VCaP (cell line): ENCODE measurements around the gene PAXX.

Source experiments
- H3K27ac ChIP-seq: fragments of 450-650 bp; 2 replicates; pipeline ENCODE4 v1.5.1; 2017
- TF ChIP-seq, protein P1 (sequence below): fragments of 450-650 bp; conservative IDR thresholded peaks from 2 replicates; pipeline ENCODE4 v1.5.1; 2017; ENCODE audit warnings: mild to moderate bottlenecking, moderate library complexity

PAXX gene

DNA sequence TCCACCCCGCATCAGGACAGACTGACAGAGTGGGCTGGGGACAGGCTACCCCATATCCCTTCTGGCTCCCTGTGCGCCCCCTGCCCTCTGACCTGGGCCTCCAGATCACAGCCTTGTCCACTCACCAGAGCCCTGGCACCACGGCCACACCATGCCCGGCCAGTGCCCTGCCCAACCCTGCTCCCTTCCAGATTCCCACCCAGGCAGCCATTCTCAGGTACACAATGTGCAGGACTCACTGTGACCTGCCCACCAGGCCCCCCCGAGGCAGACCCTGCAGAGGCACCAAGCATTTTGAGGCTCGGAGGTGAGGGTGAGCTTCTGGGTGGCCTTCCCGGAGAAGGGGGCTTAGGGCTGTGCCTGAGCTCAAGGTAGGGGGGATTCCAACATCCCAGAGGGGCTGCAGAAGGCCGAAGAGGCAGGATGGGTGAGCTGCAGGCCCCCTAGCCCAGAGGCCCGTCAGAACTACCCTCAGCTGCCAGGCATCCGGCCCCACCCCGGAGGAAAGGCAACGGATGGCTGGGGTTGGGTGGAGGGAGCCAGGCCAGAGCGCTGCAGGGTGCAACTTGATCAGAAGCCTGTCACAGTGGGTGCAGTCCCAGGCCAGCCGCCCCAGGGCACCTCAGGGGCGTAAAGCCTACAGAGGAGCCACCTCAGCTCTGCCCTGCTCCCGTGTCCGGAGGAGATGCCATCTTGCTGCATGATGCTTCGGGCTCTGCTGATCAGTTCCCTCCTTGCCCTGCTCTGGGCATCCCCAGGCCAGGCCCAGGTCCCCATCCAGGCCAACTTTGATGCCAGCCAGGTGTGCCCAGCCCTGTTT is 9.8 kb upstream of the PAXX start, which contains the start of gene LCNL1:
Gene LCNL1 (plus strand): TSS at position 762 of the 820 bp plus-strand sequence. CDS start 594 bp downstream, outside the sequence.
- no peak within 1 kb of the TSS for H3K27ac ChIP-seq
- TF ChIP-seq, protein P1, sequence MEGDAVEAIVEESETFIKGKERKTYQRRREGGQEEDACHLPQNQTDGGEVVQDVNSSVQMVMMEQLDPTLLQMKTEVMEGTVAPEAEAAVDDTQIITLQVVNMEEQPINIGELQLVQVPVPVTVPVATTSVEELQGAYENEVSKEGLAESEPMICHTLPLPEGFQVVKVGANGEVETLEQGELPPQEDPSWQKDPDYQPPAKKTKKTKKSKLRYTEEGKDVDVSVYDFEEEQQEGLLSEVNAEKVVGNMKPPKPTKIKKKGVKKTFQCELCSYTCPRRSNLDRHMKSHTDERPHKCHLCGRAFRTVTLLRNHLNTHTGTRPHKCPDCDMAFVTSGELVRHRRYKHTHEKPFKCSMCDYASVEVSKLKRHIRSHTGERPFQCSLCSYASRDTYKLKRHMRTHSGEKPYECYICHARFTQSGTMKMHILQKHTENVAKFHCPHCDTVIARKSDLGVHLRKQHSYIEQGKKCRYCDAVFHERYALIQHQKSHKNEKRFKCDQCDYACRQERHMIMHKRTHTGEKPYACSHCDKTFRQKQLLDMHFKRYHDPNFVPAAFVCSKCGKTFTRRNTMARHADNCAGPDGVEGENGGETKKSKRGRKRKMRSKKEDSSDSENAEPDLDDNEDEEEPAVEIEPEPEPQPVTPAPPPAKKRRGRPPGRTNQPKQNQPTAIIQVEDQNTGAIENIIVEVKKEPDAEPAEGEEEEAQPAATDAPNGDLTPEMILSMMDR, result no peak

DNA sequence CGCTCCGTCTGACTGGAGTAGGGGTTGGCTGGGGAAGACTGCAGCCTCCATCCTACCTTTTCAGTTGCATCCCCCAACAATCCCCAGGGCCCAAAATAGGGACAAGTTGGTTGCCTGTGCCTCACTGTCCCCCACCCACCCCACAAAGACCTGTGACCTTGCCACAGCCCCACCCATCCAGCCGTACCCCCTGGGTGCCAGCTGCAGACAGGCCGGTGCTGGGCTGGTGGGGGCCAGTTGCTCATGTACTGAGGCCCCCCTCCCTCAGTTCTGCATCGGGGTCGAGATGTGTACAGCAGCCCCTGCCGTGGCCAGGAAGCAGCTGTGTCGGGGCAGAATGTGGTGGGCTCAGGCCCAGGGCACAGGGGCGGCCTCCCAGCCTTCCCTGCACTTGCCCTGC is 9.1 kb upstream of the PAXX start:
- no peak overlapping the region for H3K27ac ChIP-seq
- TF ChIP-seq, protein P1, result no peak

DNA sequence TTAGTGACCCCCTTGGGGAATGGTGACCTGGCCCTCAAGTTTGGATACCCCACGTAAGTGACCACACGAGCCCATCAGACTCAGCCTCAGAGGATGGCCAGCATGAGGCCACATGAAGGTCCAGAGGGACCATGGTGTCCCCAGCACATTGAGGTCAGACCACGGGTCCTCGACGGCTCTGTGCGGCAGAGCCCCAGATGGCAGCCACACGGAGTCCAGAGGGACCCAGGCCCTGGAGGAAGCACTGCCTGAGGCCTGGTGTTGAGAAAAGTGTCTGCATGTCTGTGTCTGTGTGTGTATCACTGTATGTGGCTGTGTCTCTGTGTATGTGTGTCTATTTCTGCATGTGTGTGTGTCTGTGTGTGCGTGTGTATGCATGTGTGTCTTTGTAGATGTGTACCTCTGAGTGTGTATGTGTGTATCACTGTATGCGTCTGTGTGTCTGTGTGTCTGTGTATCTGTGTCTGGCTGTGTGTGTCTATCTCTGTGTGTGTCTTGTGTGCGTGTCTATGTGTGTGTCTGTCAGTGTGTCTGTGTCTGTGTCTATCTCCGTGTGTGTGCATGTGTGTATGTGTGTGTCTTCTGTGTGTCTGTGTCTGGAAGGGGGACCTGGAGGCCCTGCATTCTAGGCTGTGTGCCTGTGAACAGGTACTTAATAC is 8.4 kb upstream of the PAXX start:
- TF ChIP-seq, protein P1, result no peak
- no peak overlapping the region for H3K27ac ChIP-seq

DNA sequence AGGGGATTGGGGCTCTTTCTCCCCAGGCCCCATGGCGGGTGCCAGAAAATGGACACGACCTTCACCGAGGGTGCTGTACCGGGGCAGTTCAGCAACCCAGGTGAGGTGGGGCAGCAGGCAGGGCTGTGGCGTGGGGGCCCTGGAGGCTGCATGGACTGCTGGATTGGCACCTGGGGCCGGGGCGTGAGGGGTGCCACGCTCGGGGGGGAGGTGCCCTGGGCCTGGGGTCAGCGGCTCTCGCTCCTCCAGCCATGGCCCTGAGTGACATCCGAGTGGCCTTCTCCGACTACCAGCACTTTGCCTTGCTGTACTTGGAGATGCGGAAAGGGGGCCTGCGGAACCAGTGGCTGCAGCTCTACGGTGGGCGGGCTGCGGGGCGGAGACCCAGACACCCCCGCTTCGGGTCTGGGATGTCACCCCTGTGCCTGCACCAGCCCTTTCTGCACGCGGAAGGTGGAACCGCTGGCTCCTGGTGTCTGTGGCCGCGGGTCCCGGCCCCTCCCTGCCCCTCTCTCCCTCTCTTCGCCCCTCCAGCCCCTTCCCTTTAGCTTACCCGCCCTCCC is 7.7 kb upstream of the PAXX start:
- H3K27ac ChIP-seq, result no peak overlapping the region
- TF ChIP-seq, protein P1, result no peak

DNA sequence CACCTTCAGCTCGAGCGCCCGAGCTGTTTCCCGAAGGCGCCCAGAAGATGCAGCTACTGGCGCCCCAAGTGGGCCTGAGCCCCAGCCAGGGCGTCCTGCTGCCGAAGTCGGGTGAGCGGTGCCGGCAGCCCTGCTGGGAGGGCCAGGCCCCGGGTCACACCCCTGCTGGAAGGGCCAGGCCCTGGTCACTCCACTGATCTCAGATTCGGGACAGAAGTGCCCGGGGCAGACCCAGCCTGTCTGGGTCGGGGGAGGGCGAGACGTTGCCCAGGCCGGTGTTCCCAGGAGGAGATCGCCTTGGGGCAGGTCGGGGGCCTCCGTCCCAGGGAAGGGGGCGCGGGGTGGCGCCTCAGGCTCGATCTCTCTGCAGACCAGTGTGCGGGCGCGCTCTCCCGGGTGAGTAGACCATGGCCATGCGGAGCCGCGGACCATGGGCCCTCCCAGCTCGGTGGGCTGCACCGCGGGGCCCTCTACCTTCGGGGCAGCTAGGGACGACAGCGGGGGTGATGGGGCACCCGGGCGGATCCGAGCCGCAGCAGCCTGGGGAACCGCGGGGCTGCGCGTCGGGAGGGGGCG is 7.1 kb upstream of the PAXX start:
- TF ChIP-seq, protein P1, result no peak

DNA sequence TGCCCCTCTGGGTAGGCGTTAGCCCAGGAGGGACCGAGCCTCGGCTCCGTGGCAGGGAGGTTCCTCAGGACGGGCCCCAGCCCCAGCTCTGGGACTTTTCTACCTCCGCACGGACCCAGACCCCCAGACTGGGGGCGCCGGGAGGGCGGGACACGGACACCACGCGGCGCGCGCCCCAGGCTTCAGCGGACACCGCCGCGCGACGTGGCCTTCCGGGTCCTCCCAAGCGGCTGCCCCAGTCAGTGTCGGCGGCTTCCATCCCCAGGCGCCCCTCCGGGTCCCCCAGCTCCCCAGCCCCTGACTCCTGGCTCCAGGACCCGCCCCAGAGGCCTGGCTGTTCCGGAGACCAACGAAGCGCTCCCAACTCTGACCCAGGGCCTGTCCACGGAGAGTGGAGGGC is 6.4 kb upstream of the PAXX start:
- TF ChIP-seq, protein P1, result no peak
- H3K27ac ChIP-seq, result no peak overlapping the region

More for the DNA sequence above, 7.1 kb upstream of the PAXX start:
- no peak overlapping the region for H3K27ac ChIP-seq

DNA sequence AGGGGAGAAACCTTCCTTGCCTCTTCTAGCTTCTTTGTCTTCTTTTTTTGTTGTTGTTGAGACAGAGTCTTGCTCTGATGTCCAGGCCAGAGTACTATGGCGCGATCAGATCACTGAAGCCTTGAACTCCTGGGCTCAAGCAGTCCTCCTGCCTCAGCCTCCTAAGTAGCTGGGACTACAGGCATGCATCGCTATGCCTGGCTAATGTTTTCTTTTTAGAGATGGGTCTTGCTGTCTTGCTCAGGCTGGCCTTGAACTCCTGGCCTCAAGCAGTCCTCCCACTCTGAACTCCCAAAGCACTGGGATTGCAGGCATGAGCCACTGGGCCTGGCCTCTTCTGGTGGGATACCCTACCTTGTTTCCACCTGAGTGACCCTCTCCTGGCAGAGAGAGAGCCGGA is 3.4 kb upstream of the PAXX start:
- H3K27ac ChIP-seq, result peak overlapping the region; percentile 48
- TF ChIP-seq, protein P1, result no peak
